IMR-90 (cell line): ENCODE results near the gene FOXL1. TPM values are rescaled to one million over a fixed set of nuclear protein-coding genes. Genes with fewer than 3 reads are reported as not detected.

ENCODE experiments used
- ATAC-seq: fragments of 200-7000 bp; cut with Tn5 transposase; 2 replicates; pipeline ENCODE4 v1.9.1; 2020; ENCODE audit warnings: low read depth, mild to moderate bottlenecking, moderate library complexity
- BruUV-seq: library from RNA; stranded (reverse); fragments of 400-500 nt; replicated peaks from 2 replicates; lab custom pipeline; 2021; lab: Mats Ljungman, UMichigan
- CTCF ChIA-PET: fragments of 300-600 bp; formaldehyde crosslinking; extraction: SDS; loops from one replicate; lab custom pipeline; 2021; ENCODE audit warnings: antibody characterized with exemption; lab: Yijun Ruan, JAX
- POLR2A ChIA-PET: fragments of 300-600 bp; sonication (Branson Sonifier 250); formaldehyde crosslinking; loops from one replicate; lab custom pipeline; 2022; ENCODE audit warnings: antibody characterized with exemption; ENCODE audit not compliant: unreplicated experiment; lab: Charles Lee
- DNase-seq: peaks from one replicate; pipeline ENCODE4 v3.0.0; 2013
- H2AFZ ChIP-seq: replicated peaks from 2 replicates; pipeline ENCODE3; 2013; ENCODE audit warnings: low read length, mild to moderate bottlenecking; ENCODE audit not compliant: poor library complexity
- H2AK5ac ChIP-seq: 2 replicates; pipeline ENCODE4 v1.6.1; 2013; ENCODE audit warnings: low read depth, low read length, inconsistent platforms
- H2AK9ac ChIP-seq: replicated peaks from 2 replicates; pipeline ENCODE3; 2013; ENCODE audit warnings: mild to moderate bottlenecking, low read depth, low read length, moderate library complexity; ENCODE audit not compliant: poor library complexity
- H2BK120ac ChIP-seq: 2 replicates; pipeline ENCODE4 v1.6.1; 2013; ENCODE audit warnings: low read depth, low read length, inconsistent platforms
- H2BK15ac ChIP-seq: 3 replicates; pipeline ENCODE4 v1.6.1; 2013; ENCODE audit warnings: low read depth, low read length, inconsistent platforms
- H2BK20ac ChIP-seq: 2 replicates; pipeline ENCODE4 v1.6.1; 2013; ENCODE audit warnings: low read depth, mild to moderate bottlenecking, inconsistent platforms, low read length, moderate library complexity
- H2BK5ac ChIP-seq: 2 replicates; pipeline ENCODE4 v1.6.1; 2013; ENCODE audit warnings: mild to moderate bottlenecking, low read depth, low read length, inconsistent platforms; ENCODE audit not compliant: poor library complexity, severe bottlenecking
- H3K14ac ChIP-seq: replicated peaks from 2 replicates; pipeline ENCODE4 v1.6.1; 2013; ENCODE audit warnings: low read depth, low read length, inconsistent platforms
- H3K18ac ChIP-seq: 2 replicates; pipeline ENCODE4 v1.6.1; 2013; ENCODE audit warnings: low read depth, low read length, control low read depth
- H3K23ac ChIP-seq: 2 replicates; pipeline ENCODE4 v1.6.1; 2013; ENCODE audit warnings: low read depth, low read length, inconsistent platforms
- H3K27ac ChIP-seq: 2 replicates; pipeline ENCODE4 v1.5.1; 2013; ENCODE audit warnings: mild to moderate bottlenecking, control low read depth, low read length; ENCODE audit not compliant: insufficient read depth
- H3K27me3 ChIP-seq: 2 replicates; pipeline ENCODE4 v1.6.1; 2013; ENCODE audit warnings: low read length; ENCODE audit not compliant: control insufficient read depth, insufficient read depth
- H3K36me3 ChIP-seq: 2 replicates; pipeline ENCODE4 v1.6.1; 2013; ENCODE audit warnings: low read length, mixed read lengths; ENCODE audit not compliant: control insufficient read depth, insufficient read depth
- H3K4ac ChIP-seq: 2 replicates; pipeline ENCODE4 v1.6.1; 2013; ENCODE audit warnings: low read depth, low read length, inconsistent platforms
- H3K4me1 ChIP-seq: 2 replicates; pipeline ENCODE4 v1.6.1; 2013; ENCODE audit warnings: low read length, mixed read lengths; ENCODE audit not compliant: control insufficient read depth, insufficient read depth
- H3K4me2 ChIP-seq: 2 replicates; pipeline ENCODE4 v1.6.1; 2013; ENCODE audit warnings: low read depth, mild to moderate bottlenecking, control low read depth, low read length, moderate library complexity
- H3K4me3 ChIP-seq: 2 replicates; pipeline ENCODE4 v1.5.1; 2013; ENCODE audit warnings: low read depth, mild to moderate bottlenecking, control low read depth, low read length, moderate library complexity; ENCODE audit not compliant: insufficient read depth
- H3K56ac ChIP-seq: 2 replicates; pipeline ENCODE4 v1.6.1; 2013; ENCODE audit warnings: low read length, inconsistent platforms; ENCODE audit not compliant: insufficient read depth; ENCODE audit errors: extremely low read depth
- H3K79me1 ChIP-seq, 2 experiments: 2 replicates each; pipeline ENCODE4 v1.6.1; 2013; ENCODE audit warnings: low read length in 2 of 2, inconsistent platforms in 1 of 2, low read depth in 1 of 2
- H3K9ac ChIP-seq: 2 replicates; pipeline ENCODE4 v1.6.1; 2013; ENCODE audit warnings: low read depth, low read length, control low read depth
- H3K9me1 ChIP-seq: 2 replicates; pipeline ENCODE4 v1.6.1; 2013; ENCODE audit warnings: low read length, inconsistent platforms; ENCODE audit not compliant: insufficient read depth
- H3K9me3 ChIP-seq: 2 replicates; pipeline ENCODE4 v1.6.1; 2013; ENCODE audit warnings: low read length; ENCODE audit not compliant: control insufficient read depth, insufficient read depth
- H4K20me1 ChIP-seq: 2 replicates; pipeline ENCODE4 v1.6.1; 2013; ENCODE audit warnings: low read length, inconsistent platforms; ENCODE audit not compliant: insufficient read depth
- H4K5ac ChIP-seq: 2 replicates; pipeline ENCODE4 v1.6.1; 2013; ENCODE audit warnings: mild to moderate bottlenecking, low read depth, low read length, control low read depth
- H4K8ac ChIP-seq, 2 experiments: 2 replicates each; pipeline ENCODE4 v1.6.1; 2013; ENCODE audit warnings: low read depth in 2 of 2, low read length in 2 of 2, control low read depth in 1 of 2, inconsistent platforms in 1 of 2
- H4K91ac ChIP-seq: 2 replicates; pipeline ENCODE4 v1.6.1; 2013; ENCODE audit warnings: low read depth, low read length, inconsistent platforms; ENCODE audit not compliant: insufficient read depth
- BHLHE40 ChIP-seq: fragments of 150-350 bp; IDR thresholded peaks from 2 replicates; pipeline ENCODE4 v1.6.1; 2016; ENCODE audit warnings: mild to moderate bottlenecking, low read depth, low read length
- CEBPB ChIP-seq: IDR thresholded peaks from 2 replicates; pipeline ENCODE4 v1.6.1; 2012; ENCODE audit warnings: low read depth, low read length, improper control_type of control experiment
- CHD1 ChIP-seq: IDR thresholded peaks from 2 replicates; pipeline ENCODE4 v1.6.1; 2012; ENCODE audit warnings: low read depth, low read length, improper control_type of control experiment
- CTCF ChIP-seq: conservative IDR thresholded peaks from 2 replicates; pipeline ENCODE4 v1.5.1; 2012; ENCODE audit warnings: mild to moderate bottlenecking, low read depth, low read length, improper control_type of control experiment
- ELK1 ChIP-seq: fragments of 150-350 bp; IDR thresholded peaks from 2 replicates; pipeline ENCODE4 v1.6.1; 2016; ENCODE audit warnings: low read depth, mild to moderate bottlenecking, low read length, moderate library complexity, borderline replicate concordance
- FOS ChIP-seq: fragments of 150-350 bp; IDR thresholded peaks from 2 replicates; pipeline ENCODE4 v1.6.1; 2016; ENCODE audit warnings: low read depth, low read length
- MAFK ChIP-seq: IDR thresholded peaks from 2 replicates; pipeline ENCODE4 v1.6.1; 2012; ENCODE audit warnings: low read depth, low read length, improper control_type of control experiment
- MAZ ChIP-seq: IDR thresholded peaks from 2 replicates; pipeline ENCODE4 v1.6.1; 2012; ENCODE audit warnings: low read depth, mild to moderate bottlenecking, low read length, improper control_type of control experiment, moderate library complexity, borderline replicate concordance
- MXI1 ChIP-seq: IDR thresholded peaks from 2 replicates; pipeline ENCODE4 v1.6.1; 2012; ENCODE audit warnings: low read depth, mild to moderate bottlenecking, low read length, moderate library complexity, borderline replicate concordance
- NFE2L2 ChIP-seq: fragments of 150-350 bp; IDR thresholded peaks from 2 replicates; pipeline ENCODE4 v1.6.1; 2016; ENCODE audit warnings: low read depth, mild to moderate bottlenecking, low read length
- POLR2A ChIP-seq: IDR thresholded peaks from 2 replicates; pipeline ENCODE4 v1.6.1; 2012; ENCODE audit warnings: mild to moderate bottlenecking, low read depth, low read length
- RAD21 ChIP-seq: IDR thresholded peaks from 2 replicates; pipeline ENCODE4 v1.6.1; 2012; ENCODE audit warnings: low read length, improper control_type of control experiment
- RCOR1 ChIP-seq: IDR thresholded peaks from 2 replicates; pipeline ENCODE4 v1.6.1; 2012; ENCODE audit warnings: mild to moderate bottlenecking, low read length, improper control_type of control experiment; ENCODE audit not compliant: insufficient replicate concordance
- RFX5 ChIP-seq: IDR thresholded peaks from 2 replicates; pipeline ENCODE4 v1.8.0; 2012; ENCODE audit warnings: low read depth, mild to moderate bottlenecking, low read length, moderate library complexity
- SMC3 ChIP-seq: fragments of 150-350 bp; IDR thresholded peaks from 2 replicates; pipeline ENCODE4 v1.6.1; 2016; ENCODE audit warnings: low read depth, mild to moderate bottlenecking, antibody characterized with exemption, low read length, moderate library complexity
- USF2 ChIP-seq: fragments of 150-350 bp; IDR thresholded peaks from 2 replicates; pipeline ENCODE4 v1.6.1; 2017; ENCODE audit warnings: mild to moderate bottlenecking, antibody characterized with exemption, low read length, low read depth
- WGBS, 2 experiments: methylation state at CpG; one replicate each; pipeline versions ENCODE4 v1.1.5 to v1.1.7; 2013; ENCODE audit warnings: missing lambda C conversion rate in 2 of 2; ENCODE audit not compliant: insufficient read length in 1 of 2; ENCODE audit errors: extremely low coverage in 2 of 2; 5-methylcytosine and 5-hydroxymethylcytosine counted together
- dilution Hi-C: fragments of 300-500 bp; cut with HindIII; formaldehyde crosslinking; loops from one replicate; pipeline ENCODE4 v1.14.3; 2018; ENCODE audit warnings: low sequenced_read_pairs; ENCODE audit not compliant: unreplicated experiment
- in situ Hi-C: fragments of 300-500 bp; cut with MboI; formaldehyde crosslinking; loops from 3 replicates; pipeline ENCODE4 v1.14.3; 2019; ENCODE audit warnings: low sequenced_read_pairs, inconsistent platforms, mixed read lengths
- intact Hi-C: fragments of 100-400 bp; cut with micrococcal nuclease; formaldehyde crosslinking; loops from 2 replicates; pipeline ENCODE4 v1.10.0; 2022
- polyA plus RNA-seq, 3 experiments: library from polyadenylated mRNA; depleted of rRNA; stranded (reverse); fragments of >200 nt; gene quantifications; 2 replicates each; pipeline ENCODE4 v1.2.3, GENCODE V29; 2012; ENCODE audit warnings: low replicate concordance in 1 of 3
- total RNA-seq: library from RNA; depleted of rRNA; stranded (reverse); fragments of >200 nt; gene quantifications from 2 replicates; pipeline ENCODE4 v1.2.3, GENCODE V29; 2012

The FOXL1 gene
- total and polyA plus RNA-seq, 2 of the 4 experiments (the other 2 are of a cell fraction) = 15.2 to 25.8 TPM

GRCh38 chr16:86557587-86557986, 20.8 kb upstream of the FOXL1 start:
- no peak overlapping the region for H3K18ac ChIP-seq
- peaks cover 17 to 25% of the 10 kb centered on the region in 2 experiments for H3K79me1 ChIP-seq
- H3K56ac ChIP-seq = no peak overlapping the region
- no peaks in the 10 kb centered on the region for H3K27me3 ChIP-seq
- no peak overlapping the region for H3K23ac ChIP-seq
- no peak overlapping the region for H4K8ac ChIP-seq
- BruUV-seq = no TSS peak
- H3K4me1 ChIP-seq = peaks cover 7% of the 10 kb centered on the region; the same call in 1 of the 2 replicates
- peak overlapping the region; percentile 51 for H2AFZ ChIP-seq
- DNase-seq = no peak
- intact Hi-C loops (no loop called here), dilution Hi-C loops (no loop called here), in situ Hi-C loops (no loop called here)
- H3K36me3 ChIP-seq = no peaks in the 10 kb centered on the region
- POLR2A ChIA-PET = no interaction called here
- no peak overlapping the region for H3K4me3 ChIP-seq
- H3K4me2 ChIP-seq = no peak overlapping the region
- WGBS, 2 experiments = no CpG with 5 or more reads among the region's 4 CpGs
- no peak overlapping the region for H2BK120ac ChIP-seq
- no peak overlapping the region for H2BK5ac ChIP-seq
- no peak overlapping the region for H2AK5ac ChIP-seq
- TF ChIP-seq CHD1 (no peak), CEBPB (no peak), RFX5 (no peak), ELK1 (no peak), RAD21 (no peak), MAZ (no peak), MAFK (no peak), BHLHE40 (no peak), SMC3 (no peak), POLR2A (no peak), USF2 (no peak), CTCF (no peak), RCOR1 (no peak), NFE2L2 (no peak), MXI1 (no peak), FOS (no peak)
- no peaks in the 10 kb centered on the region for H4K20me1 ChIP-seq
- H3K9me3 ChIP-seq = no peaks in the 10 kb centered on the region
- no peak overlapping the region for H3K14ac ChIP-seq
- no peak overlapping the region for H2AK9ac ChIP-seq
- no peak overlapping the region for H3K27ac ChIP-seq
- H4K5ac ChIP-seq = no peak overlapping the region
- ATAC-seq = no peak
- peaks cover 7% of the 10 kb centered on the region for H3K9me1 ChIP-seq
- no peak overlapping the region for H3K9ac ChIP-seq
- H2BK15ac ChIP-seq = no peak overlapping the region
- H4K91ac ChIP-seq = no peak overlapping the region
- CTCF ChIA-PET = interaction anchor here (0.6 kb wide), 1 partner anchor 11 kb away, joined by 3 read pairs; no protein-coding TSS in a partner anchor
- no peak overlapping the region for H2BK20ac ChIP-seq
- no peak overlapping the region for H3K4ac ChIP-seq
